Natural killer cell (primary cell): ENCODE data around the gene CDK3. TPM values are rescaled to one million over a fixed set of nuclear protein-coding genes. Genes with fewer than 3 reads are reported as not detected.

ENCODE experiments used
- ATAC-seq, 3 donors: fragments of 150-1000 bp in 2 of 3; fragments of 200-7000 bp in 1 of 3; cut with Tn5 transposase; 1 replicate in 1 of 3; 2 replicates in 2 of 3; pipeline ENCODE4 v1.10.0; 2021; ENCODE audit warnings: mild to moderate bottlenecking in 2 of 3, moderate library complexity in 2 of 3
- DNase-seq, 2 donors: peaks; one replicate each; pipeline versions ENCODE4 v3.0.0 to v3.0.0-alpha.2; 2013 to 2021; ENCODE audit warnings: mixed read lengths in 1 of 2
- H3K27ac ChIP-seq: one replicate; pipeline ENCODE4 v1.5.1; 2013; ENCODE audit warnings: mild to moderate bottlenecking, low read length
- H3K27me3 ChIP-seq: one replicate; pipeline ENCODE4 v1.6.1; 2013; ENCODE audit warnings: low read length; ENCODE audit not compliant: control insufficient read depth, insufficient read depth
- H3K36me3 ChIP-seq: one replicate; pipeline ENCODE4 v1.6.1; 2013; ENCODE audit warnings: low read length; ENCODE audit not compliant: control insufficient read depth, insufficient read depth
- H3K4me1 ChIP-seq: one replicate; pipeline ENCODE4 v1.6.1; 2013; ENCODE audit warnings: low read length; ENCODE audit not compliant: control insufficient read depth, insufficient read depth
- H3K4me3 ChIP-seq: one replicate; pipeline ENCODE4 v1.5.1; 2013; ENCODE audit warnings: low read length
- H3K9me3 ChIP-seq: one replicate; pipeline ENCODE4 v1.6.1; 2013; ENCODE audit warnings: low read length; ENCODE audit not compliant: control insufficient read depth, insufficient read depth
- H3K27ac Mint-ChIP-seq, 2 donors: one replicate each; pipeline ENCODE4 v1.8.0; 2022; ENCODE audit warnings: mild to moderate bottlenecking in 2 of 2, mixed read lengths in 2 of 2, moderate library complexity in 1 of 2
- H3K27me3 Mint-ChIP-seq, 2 donors: one replicate each; pipeline ENCODE4 v1.8.0; 2022; ENCODE audit warnings: low read depth in 2 of 2, mixed read lengths in 2 of 2
- H3K36me3 Mint-ChIP-seq: one replicate; pipeline ENCODE4 v1.8.0; 2022; ENCODE audit warnings: mixed read lengths
- H3K4me1 Mint-ChIP-seq, 2 donors: one replicate each; pipeline ENCODE4 v1.8.0; 2022; ENCODE audit warnings: mixed read lengths in 2 of 2
- H3K4me3 Mint-ChIP-seq: one replicate; pipeline ENCODE4 v1.8.0; 2022; ENCODE audit warnings: mild to moderate bottlenecking, moderate library complexity, mixed read lengths
- H3K9me3 Mint-ChIP-seq, 2 donors: one replicate each; pipeline ENCODE4 v1.8.0; 2022; ENCODE audit warnings: mixed read lengths in 2 of 2
- CTCF ChIP-seq: fragments of 200-600 bp; IDR thresholded peaks from one replicate; pipeline ENCODE4 v1.8.0; 2022; ENCODE audit warnings: antibody characterized with exemption
- WGBS: methylation state at CpG from one replicate; pipeline ENCODE4 v1.1.7; 2013; ENCODE audit warnings: missing lambda C conversion rate; ENCODE audit not compliant: insufficient coverage; 5-methylcytosine and 5-hydroxymethylcytosine counted together
- intact Hi-C: fragments of 100-400 bp; cut with micrococcal nuclease; formaldehyde crosslinking; loops from one replicate; pipeline ENCODE4 v1.14.2; 2022
- total RNA-seq, 4 donors: library from RNA; stranded (reverse); fragments of 120-200 nt in 1 of 4; gene quantifications; one replicate each; pipeline versions ENCODE4 v1.2.3 to v1.2.4, GENCODE V29; 2013 to 2022

The CDK3 gene
- total RNA-seq, 3 donors from 2014 or later (not counting 1 experiment from before 2014, with no cell fraction given) = 5.5 to 13.6 (median 13.5) TPM

- no peaks in the 10 kb centered on the region for H3K9me3 Mint-ChIP-seq
- Histone ChIP-seq H3K27me3 (no peaks in the 10 kb centered on the region), H3K27ac (no peak overlapping the region), H3K4me1 (peaks cover 6% of the 10 kb centered on the region), H3K36me3 (peaks cover 15% of the 10 kb centered on the region), H3K4me3 (no peak overlapping the region), H3K9me3 (no peaks in the 10 kb centered on the region)
- peaks cover 2 to 4% of the 10 kb centered on the region in 2 donors for H3K4me1 Mint-ChIP-seq
- DNase-seq = no peak
- H3K36me3 Mint-ChIP-seq = peaks cover 15% of the 10 kb centered on the region
- H3K4me3 Mint-ChIP-seq = no peak overlapping the region
- no peak for ATAC-seq
- H3K27me3 Mint-ChIP-seq = no peaks in the 10 kb centered on the region
- no peak for TF ChIP-seq CTCF
- WGBS = 93% methylated on average over 12 of the region's 13 CpGs
- H3K27ac Mint-ChIP-seq = no peak overlapping the region
- intact Hi-C loops = no loop called here
Measured at GRCh38 chr17:76034428-76035350, 34.0 kb downstream of the CDK3 start.

- H3K27ac Mint-ChIP-seq = no peak overlapping the region
Measured at GRCh38 chr17:76036497-76037261, 36.0 kb downstream of the CDK3 start.

GRCh38 chr17:76038050-76038449 lies 37.4 kb downstream of the CDK3 start:
- Histone ChIP-seq H3K4me1 (no peaks in the 10 kb centered on the region), H3K27me3 (no peaks in the 10 kb centered on the region), H3K9me3 (no peaks in the 10 kb centered on the region), H3K27ac (no peak overlapping the region), H3K4me3 (no peak overlapping the region), H3K36me3 (peaks cover 48% of the 10 kb centered on the region)
- Mint-ChIP-seq H3K4me1 (no peaks in the 10 kb centered on the region), H3K27me3 (no peaks in the 10 kb centered on the region), H3K9me3 (no peaks in the 10 kb centered on the region), H3K27ac (peak overlapping the region; percentile 34 to 41), H3K4me3 (no peak overlapping the region), H3K36me3 (peaks cover 21% of the 10 kb centered on the region)
- no peak for DNase-seq
- TF ChIP-seq CTCF = no peak
- intact Hi-C loops = no loop called here
- 94% methylated on average over 3 of the region's 3 CpGs for WGBS
- no peak for ATAC-seq

More at GRCh38 chr17:76036497-76037261, 36.0 kb downstream of the CDK3 start:
- Histone ChIP-seq H3K4me3 (no peak overlapping the region), H3K27me3 (no peaks in the 10 kb centered on the region), H3K36me3 (peaks cover 35% of the 10 kb centered on the region), H3K9me3 (no peaks in the 10 kb centered on the region), H3K4me1 (no peaks in the 10 kb centered on the region), H3K27ac (no peak overlapping the region)
- H3K9me3 Mint-ChIP-seq = no peaks in the 10 kb centered on the region
- peaks cover 21% of the 10 kb centered on the region for H3K36me3 Mint-ChIP-seq
- TF ChIP-seq CTCF = no peak
- intact Hi-C loops = no loop called here
- no peaks in the 10 kb centered on the region for H3K27me3 Mint-ChIP-seq
- DNase-seq (no peak), ATAC-seq (no peak)
- no peak overlapping the region for H3K4me3 Mint-ChIP-seq
- whole genome bisulfite sequencing = 96% methylated on average over 22 of the region's 22 CpGs
- no peaks in the 10 kb centered on the region for H3K4me1 Mint-ChIP-seq
